GM13976 (cell line): ENCODE measurements around the gene DDN.
A peak's percentile ranks its signal among the peaks of the same experiment; 100 is the strongest.

ENCODE experiments used
- DNase-seq: peaks from one replicate; pipeline ENCODE4 v3.0.0; 2012; ENCODE audit warnings: low spot score
- CTCF ChIP-seq: IDR thresholded peaks from 2 replicates; pipeline ENCODE4 v1.5.1; 2012; ENCODE audit warnings: borderline replicate concordance, mild to moderate bottlenecking; ENCODE audit not compliant: insufficient read depth; ENCODE audit errors: extremely low read depth, missing control alignments, control extremely low read depth
- in situ Hi-C: fragments of 300-500 bp; cut with MboI; formaldehyde crosslinking; loops from one replicate; pipeline ENCODE4 v1.12.0; 2022; ENCODE audit warnings: low sequenced_read_pairs, mixed read lengths, inconsistent platforms; ENCODE audit not compliant: unreplicated experiment

DDN gene

DNA sequence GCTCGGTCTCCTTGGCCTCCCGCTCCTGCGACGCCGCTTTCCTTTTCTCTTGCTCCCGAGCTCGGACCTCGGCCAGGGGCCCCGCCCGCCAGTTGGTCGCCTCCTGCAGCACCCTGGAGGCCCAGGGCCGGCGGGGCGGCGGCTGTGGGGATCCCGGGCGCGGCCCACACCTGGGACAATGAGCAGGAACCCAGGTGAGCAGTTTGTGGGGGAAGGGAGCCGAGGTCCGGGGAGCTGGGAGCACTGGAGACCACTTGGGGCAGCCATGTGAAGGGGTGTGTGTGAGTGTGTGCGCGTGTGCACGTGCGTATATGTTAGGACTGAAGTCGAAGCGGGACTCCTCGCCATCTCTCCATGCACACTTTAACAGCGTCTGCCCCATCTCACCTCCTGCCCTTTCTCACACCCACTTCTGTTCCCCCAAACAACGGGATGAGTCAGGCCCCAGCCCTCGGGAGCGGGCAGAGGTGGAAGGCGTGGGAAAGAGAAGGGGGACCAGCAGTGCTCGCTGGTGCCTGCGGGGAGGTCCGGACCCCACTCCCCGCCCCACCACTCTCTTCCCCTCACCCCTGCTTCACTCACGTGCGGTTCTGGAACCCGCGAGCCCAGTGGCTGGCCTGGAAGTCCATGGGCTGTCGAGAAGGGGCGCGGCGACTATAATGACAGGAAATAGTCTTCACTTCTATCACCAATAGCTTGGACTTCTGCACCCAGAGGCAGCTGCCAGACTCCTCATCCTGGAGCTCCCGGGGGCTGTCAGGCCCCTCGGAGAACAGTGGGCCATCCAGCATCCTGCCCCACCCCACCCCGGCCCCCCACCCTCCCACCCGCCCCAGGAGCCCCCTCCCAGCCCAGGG lies 450 bp downstream of the DDN start:
- TF ChIP-seq CTCF = no peak
- in situ Hi-C loops = no loop called here
- peak; percentile 63 for DNase-seq

DNA sequence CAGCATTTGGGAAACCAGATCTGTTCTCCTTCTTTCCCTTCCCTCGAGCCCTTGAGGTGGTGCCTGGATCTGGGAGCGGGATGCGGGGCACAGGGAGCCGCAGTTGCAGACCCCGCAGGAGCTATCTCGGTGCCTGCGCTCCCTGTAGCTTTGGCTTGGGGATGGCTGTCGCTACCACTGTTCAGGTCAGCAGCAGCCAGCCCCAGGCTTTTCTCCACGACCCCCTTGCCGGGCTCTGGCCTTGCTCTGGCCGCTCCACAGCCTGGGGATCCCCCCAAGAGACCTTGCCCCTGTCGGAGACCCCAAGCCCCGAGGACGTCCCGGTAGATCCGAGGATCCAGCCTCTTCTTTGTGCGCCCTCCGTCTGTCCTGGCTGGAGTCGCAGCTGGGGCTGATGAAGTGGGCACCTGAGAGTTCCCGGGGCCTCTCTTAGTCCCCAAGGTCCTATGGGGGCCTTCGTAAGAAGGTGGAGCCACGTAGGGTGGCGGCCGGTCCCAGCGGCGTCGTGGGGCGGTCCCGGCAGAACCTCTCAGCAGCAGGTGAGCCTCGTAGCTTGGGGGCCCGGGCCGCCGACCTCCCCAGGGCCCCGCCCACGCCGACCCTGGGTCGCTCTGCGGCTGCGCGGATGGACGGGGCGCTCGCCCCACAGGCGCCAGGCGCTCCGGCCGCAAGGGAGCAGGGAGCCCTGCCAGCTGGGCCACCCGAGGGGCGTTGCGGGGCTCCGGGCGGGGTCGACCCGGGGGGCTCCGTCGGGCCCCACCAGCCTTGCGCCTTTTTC lies 1.3 kb downstream of the DDN start:
- DNase-seq = peak; percentile 92
- in situ Hi-C loops = no loop called here
- no peak for TF ChIP-seq CTCF

DNA sequence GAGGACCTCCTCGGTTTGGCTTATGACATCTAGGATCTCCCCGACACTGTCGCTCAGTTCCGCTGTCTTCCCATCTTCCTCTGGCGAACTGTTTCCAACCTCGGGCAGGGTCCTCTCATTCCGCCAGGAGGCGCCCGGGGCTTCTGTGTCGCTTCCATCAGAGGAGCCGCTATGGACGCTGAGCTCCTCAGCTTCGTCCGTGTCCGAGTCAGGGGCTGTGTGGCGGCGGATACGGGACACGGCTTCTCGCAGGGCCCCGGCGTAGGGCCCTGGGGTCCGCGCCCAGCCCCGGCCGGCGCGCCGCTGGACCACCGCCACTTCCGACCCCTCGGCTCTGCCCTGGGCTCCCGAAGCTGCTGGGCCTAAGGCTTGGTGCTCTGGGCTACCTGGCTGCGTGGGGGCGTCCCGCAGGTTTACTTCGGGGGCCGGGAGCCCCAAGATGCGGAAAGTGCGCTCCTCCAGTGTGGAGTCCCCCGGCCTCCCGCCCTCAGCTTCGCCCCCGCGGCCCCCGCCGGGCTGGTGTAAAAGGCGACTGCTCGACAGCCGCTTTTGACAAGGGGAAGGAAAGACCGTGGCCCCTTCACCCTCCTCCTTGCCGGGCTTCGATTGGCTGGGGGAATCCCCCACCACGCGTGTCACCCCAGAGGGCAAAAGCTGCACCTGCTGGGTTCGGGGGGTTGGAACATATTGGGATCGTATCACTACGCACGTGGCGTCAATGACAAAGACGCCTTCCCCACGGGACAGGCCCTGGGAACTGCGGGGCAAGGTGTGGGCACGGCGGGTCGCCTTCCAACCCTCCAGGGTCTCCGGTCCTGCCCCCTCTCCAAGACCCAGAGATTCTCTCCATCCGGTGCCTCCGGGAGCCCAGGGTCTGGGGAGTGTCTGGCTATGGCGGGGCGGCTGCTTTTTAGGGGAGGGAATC lies 2.1 kb downstream of the DDN start:
- DNase-seq = peak; percentile 83
- in situ Hi-C loops = no loop called here
- peak; percentile 81 for TF ChIP-seq CTCF

GRCh38 chr12:48995086-48995879 lies 3.9 kb downstream of the DDN start:
- TF ChIP-seq CTCF = peak; percentile 60
- peak; percentile 88 for DNase-seq
- in situ Hi-C loops = no loop called here

DNA sequence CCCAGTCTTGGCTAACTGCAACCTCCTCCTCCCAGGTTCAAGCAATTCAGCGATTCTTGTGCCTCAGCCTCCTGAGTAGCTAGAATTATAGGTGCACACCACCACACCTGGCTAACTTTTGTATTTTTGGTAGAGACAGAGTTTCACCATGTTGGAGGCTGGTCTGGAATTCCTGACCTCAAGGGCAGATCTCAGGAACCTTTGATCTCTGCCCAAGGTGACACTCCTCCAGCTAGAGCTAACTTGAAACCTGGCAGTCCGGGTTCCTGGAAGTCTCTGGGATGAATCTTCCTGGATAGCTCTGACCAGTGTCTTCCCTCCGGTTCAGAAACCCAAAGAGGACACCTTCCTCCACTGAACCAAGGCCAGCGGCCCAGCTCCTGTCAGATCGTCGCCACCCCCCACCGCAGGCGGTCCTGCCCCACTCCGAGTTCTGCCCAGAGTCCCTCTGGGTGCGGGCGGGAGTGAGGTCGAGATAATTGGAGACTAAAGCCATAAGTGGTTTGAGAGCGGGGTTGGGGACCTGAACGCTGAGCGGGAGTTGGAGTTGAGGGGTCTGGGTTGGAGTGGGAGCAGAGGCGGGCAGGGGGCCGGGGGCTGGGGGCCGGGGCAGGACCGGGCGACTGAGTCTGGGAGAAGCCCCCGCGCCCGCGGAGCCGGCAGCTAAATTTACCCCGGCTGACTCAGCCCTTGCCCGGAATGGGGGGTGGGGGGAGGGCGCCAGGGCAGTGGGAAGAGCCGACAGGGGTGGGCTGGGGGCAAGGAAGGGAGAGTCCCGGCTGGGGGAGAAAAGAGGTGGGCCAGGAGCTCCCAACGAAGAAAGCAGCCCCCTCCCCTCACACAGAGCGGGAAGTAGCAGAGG lies 4.7 kb downstream of the DDN start:
- DNase-seq = no peak
- in situ Hi-C loops = no loop called here
- TF ChIP-seq CTCF = no peak
